Esophagus muscularis mucosa (tissue), 4 donors: ENCODE data around the gene GPT2. TPM values are rescaled to one million over a fixed set of nuclear protein-coding genes. Genes with fewer than 3 reads are reported as not detected.

ENCODE experiments used
- DNase-seq: peaks from one replicate; pipeline ENCODE4 v3.0.0-alpha.2; 2017; ENCODE audit errors: extremely low spot score
- H3K27ac ChIP-seq, 4 donors: fragments of 200-600 bp; sonication (generic); replicated peaks in 1 of 4; 1 replicate in 3 of 4; 2 replicates in 1 of 4; pipeline ENCODE4 v1.5.1; 2016 to 2019; ENCODE audit warnings: mild to moderate bottlenecking in 1 of 4
- H3K27me3 ChIP-seq, 4 donors: fragments of 200-600 bp; sonication (generic); one replicate each; pipeline versions ENCODE4 v1.5.1 to v1.6.0; 2016 to 2019
- H3K36me3 ChIP-seq, 4 donors: fragments of 200-600 bp; sonication (generic); one replicate each; pipeline ENCODE4 v1.5.1; 2016 to 2019
- H3K4me1 ChIP-seq, 4 donors: fragments of 200-600 bp; sonication (generic); one replicate each; pipeline ENCODE4 v1.5.1; 2016 to 2019
- H3K4me3 ChIP-seq, 4 donors: fragments of 200-600 bp; sonication (generic); 1 replicate in 2 of 4; 2 replicates in 2 of 4; pipeline ENCODE4 v1.5.1; 2016 to 2019; ENCODE audit warnings: mild to moderate bottlenecking in 4 of 4, moderate library complexity in 1 of 4
- H3K9me3 ChIP-seq, 4 donors: fragments of 200-600 bp; sonication (generic); 1 replicate in 3 of 4; 2 replicates in 1 of 4; pipeline ENCODE4 v1.5.1; 2016 to 2019
- CTCF ChIP-seq, 3 experiments: fragments of 200-600 bp in 2 of 3; fragments of 450-650 bp in 1 of 3; sonication (generic) in 2 of 3; IDR thresholded peaks; one replicate each; pipeline ENCODE4 v1.5.1; 2017 to 2019; ENCODE audit warnings: antibody characterized with exemption in 3 of 3, mild to moderate bottlenecking in 2 of 3, moderate library complexity in 1 of 3
- EP300 ChIP-seq: sonication (generic); formaldehyde crosslinking; IDR thresholded peaks from one replicate; pipeline ENCODE4 v1.6.1; 2017; ENCODE audit warnings: antibody characterized with exemption
- POLR2A ChIP-seq: fragments of 450-650 bp; IDR thresholded peaks from one replicate; pipeline ENCODE4 v1.6.1; 2017; ENCODE audit warnings: antibody characterized with exemption, moderate library complexity, mild to moderate bottlenecking, low read depth
- POLR2AphosphoS5 ChIP-seq, 2 donors: sonication (generic); formaldehyde crosslinking; IDR thresholded peaks; one replicate each; pipeline ENCODE4 v1.6.1; 2017; ENCODE audit warnings: antibody characterized with exemption in 2 of 2
- WGBS: methylation state at CpG from one replicate; pipeline ENCODE4 v1.1.5; 2018; 5-methylcytosine and 5-hydroxymethylcytosine counted together
- intact Hi-C: fragments of 100-400 bp; cut with DNase I; formaldehyde crosslinking; loops from one replicate; pipeline ENCODE4 v1.15.1; 2023
- total RNA-seq, 4 donors: library from RNA; depleted of rRNA; stranded (reverse); fragments of >200 nt; gene quantifications; one replicate each; pipeline versions ENCODE4 v1.1.0 to v1.2.1, GENCODE V29; 2016

Gene GPT2, protein sequence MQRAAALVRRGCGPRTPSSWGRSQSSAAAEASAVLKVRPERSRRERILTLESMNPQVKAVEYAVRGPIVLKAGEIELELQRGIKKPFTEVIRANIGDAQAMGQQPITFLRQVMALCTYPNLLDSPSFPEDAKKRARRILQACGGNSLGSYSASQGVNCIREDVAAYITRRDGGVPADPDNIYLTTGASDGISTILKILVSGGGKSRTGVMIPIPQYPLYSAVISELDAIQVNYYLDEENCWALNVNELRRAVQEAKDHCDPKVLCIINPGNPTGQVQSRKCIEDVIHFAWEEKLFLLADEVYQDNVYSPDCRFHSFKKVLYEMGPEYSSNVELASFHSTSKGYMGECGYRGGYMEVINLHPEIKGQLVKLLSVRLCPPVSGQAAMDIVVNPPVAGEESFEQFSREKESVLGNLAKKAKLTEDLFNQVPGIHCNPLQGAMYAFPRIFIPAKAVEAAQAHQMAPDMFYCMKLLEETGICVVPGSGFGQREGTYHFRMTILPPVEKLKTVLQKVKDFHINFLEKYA
- 1 to 10 TPM; 2.5 to 5.7 (median 3.6) TPM for total RNA-seq

- peak; percentile 21 to 32 (median 21) for TF ChIP-seq CTCF (IDR thresholded peaks at IDR 0.05)
- peak; percentile 71 to 74 for TF ChIP-seq POLR2AphosphoS5 (IDR thresholded peaks at IDR 0.05)
- no peak for TF ChIP-seq POLR2A
- H3K4me3 ChIP-seq, result peak within 1 kb of the TSS; percentile 83 to 94 (median 92)
- WGBS, result 0% methylated on average over 10 of the region's 75 CpGs
- no peaks in the 10 kb centered on the region for H3K27me3 ChIP-seq
- H3K9me3 ChIP-seq, result no peaks in the 10 kb centered on the region
- no peaks in the 10 kb centered on the region for H3K36me3 ChIP-seq
- peak within 1 kb of the TSS; percentile 65 to 80 (median 74) for H3K27ac ChIP-seq
- intact Hi-C loops, result no loop called here
- DNase-seq, result peak; percentile 97
- H3K4me1 ChIP-seq, result peaks cover 12 to 25% (median 20%) of the 10 kb centered on the region in 4 donors
Measured at GRCh38 chr16:46883690-46884512, at the start of gene GPT2. GPT2 (plus strand) TSS chr16:46884362; CDS start chr16:46884716, 354 bp downstream.

DNA sequence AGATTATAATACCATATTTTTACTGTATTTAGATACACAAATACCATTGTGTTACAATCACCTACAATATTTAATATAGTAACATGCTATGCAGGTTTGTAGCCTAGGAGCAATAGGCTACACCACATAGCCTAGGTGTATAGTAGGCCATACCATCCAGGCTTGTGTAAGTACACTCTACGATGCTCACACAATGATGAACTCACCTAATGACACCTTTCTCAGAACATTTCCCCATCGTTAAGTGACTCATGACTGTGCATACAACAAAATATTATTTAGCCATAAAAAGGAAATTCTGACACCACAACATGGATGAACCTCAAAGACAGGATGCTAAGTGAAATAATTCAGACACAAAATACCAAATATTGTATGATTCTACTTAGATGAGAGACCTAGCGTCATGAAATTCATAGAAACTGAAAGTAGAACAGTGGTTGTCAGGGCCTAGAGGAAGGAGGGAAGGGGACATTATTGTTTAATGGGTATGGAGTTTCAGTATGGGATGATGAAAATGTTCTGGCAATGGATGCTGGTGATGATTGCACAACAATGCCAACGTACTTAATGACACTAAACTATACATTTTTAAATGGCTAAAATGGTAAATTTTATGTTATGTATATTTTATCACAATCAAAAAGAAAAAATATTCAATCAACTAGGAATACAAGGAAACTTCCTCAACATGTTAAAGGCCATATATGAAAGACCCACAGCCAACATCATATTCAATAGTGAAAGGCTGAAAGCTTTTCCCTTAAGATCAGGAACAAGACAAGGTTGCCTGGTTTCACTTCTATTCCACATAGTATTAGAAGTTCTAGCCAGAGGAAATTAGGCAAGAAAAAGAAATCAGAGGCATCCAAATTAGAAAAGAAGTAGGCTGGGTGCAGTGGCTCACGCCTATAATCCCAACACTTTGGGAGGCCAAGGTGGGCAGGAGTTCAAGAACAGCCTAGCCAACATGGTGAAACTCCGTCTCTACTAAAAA, 47.3 kb upstream of the GPT2 start:
- H3K36me3 ChIP-seq, result no peaks in the 10 kb centered on the region
- TF ChIP-seq POLR2A (no peak), EP300 (no peak), POLR2AphosphoS5 (IDR thresholded peaks at IDR 0.05) (no peak), CTCF (IDR thresholded peaks at IDR 0.05) (no peak)
- intact Hi-C loops, result no loop called here
- H3K4me3 ChIP-seq, result no peak overlapping the region
- no peak for DNase-seq
- no peaks in the 10 kb centered on the region for H3K27me3 ChIP-seq
- 80% methylated on average over 6 of the region's 6 CpGs for WGBS
- H3K4me1 ChIP-seq, result peaks cover 0 to 1% (median 0%) of the 10 kb centered on the region in 4 donors
- no peak overlapping the region for H3K27ac ChIP-seq
- no peaks in the 10 kb centered on the region for H3K9me3 ChIP-seq

GRCh38 chr16:46839986-46840443, 44.1 kb upstream of the GPT2 start:
- no peak for DNase-seq
- H3K4me3 ChIP-seq, result no peak overlapping the region
- H3K4me1 ChIP-seq, result peaks cover 0 to 11% (median 6%) of the 10 kb centered on the region in 4 donors
- WGBS, result 64% methylated on average over 11 of the region's 11 CpGs
- no peak for TF ChIP-seq POLR2AphosphoS5 (IDR thresholded peaks at IDR 0.05)
- no peak for TF ChIP-seq CTCF (IDR thresholded peaks at IDR 0.05)
- no peak for TF ChIP-seq POLR2A
- no peak for TF ChIP-seq EP300
- H3K27me3 ChIP-seq, result peaks cover 0 to 17% (median 2%) of the 10 kb centered on the region in 4 donors
- H3K36me3 ChIP-seq, result no peaks in the 10 kb centered on the region
- intact Hi-C loops, result no loop called here
- peaks cover 0 to 7% (median 0%) of the 10 kb centered on the region in 4 donors for H3K9me3 ChIP-seq
- no peak overlapping the region for H3K27ac ChIP-seq
